GM19324 (cell line): ENCODE measurements around the gene GNG2.

ENCODE experiments used
- ATAC-seq: cut with Tn5 transposase; IDR thresholded peaks from one replicate; pipeline ENCODE4 v1.9.1; 2021; ENCODE audit warnings: mild to moderate bottlenecking, moderate library complexity; ENCODE audit not compliant: unreplicated experiment, low FRiP score

GNG2 gene

DNA sequence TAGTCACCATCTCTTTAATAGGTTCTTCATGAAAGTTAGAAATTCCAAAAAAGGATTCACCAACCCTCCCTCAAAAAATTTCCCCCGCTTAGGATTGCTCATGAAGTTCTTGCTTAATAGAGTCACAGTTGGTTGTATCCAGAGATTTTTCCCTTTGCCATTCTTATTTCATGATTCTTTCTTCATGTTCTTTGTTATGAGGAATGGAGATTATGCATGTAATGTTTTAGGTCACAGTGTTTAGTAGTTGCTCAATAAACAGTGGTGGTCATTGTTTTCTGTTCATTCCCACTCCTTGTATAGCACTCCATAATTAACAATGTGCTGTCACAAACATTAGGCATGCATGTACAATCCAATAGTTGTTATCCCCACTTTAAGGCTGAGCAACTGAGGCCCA is 77.7 kb downstream of the GNG2 start:
- no peak for ATAC-seq

GRCh38 chr14:51938821-51939220 is 78.4 kb downstream of the GNG2 start:
- no peak for ATAC-seq

DNA sequence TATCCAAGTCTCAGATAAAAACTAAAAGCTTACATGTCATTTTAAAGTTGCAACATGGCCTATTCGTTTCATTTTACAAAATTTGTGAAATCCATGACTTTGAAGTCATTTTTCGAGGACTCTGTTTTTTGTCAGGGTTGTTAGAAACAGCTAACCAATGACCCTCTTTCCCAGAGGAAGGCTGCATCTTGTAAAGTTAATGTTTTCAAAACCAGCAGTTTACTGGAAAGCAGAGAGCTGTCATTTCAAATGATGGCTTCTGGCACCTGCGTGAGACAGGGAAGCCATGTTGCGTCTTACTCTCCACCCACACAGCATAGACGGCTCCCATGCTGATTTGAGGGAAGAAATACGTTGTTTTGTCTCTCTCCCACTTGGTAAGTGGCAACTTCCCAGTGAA is 78.8 kb downstream of the GNG2 start:
- ATAC-seq = no peak

DNA sequence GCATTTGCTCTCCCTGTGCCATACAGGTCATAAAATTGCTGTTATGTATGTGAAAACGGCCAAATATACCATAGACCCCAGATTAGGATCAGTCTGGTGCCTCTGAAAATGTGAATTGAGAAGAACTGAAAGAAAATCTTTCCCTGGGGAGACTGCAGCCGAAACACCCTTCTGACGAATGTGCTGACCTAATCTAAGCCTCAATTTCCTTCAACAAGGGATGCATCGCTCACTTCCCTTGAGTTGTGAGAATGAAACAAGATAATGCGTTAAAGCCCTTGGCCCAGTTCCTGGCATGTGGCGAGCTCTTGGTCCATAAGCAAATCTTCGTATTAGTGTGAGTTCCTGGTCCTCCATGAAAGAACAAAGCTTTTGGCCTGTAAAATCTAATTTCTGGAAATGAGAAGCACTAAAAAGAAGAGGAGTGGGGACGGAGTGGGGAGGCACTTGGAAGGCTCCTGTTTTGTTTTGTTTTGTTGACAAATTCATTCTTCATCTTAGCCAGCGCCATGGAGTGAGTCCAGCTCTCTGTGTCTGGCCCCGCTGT is 79.4 kb downstream of the GNG2 start:
- ATAC-seq = no peak

DNA sequence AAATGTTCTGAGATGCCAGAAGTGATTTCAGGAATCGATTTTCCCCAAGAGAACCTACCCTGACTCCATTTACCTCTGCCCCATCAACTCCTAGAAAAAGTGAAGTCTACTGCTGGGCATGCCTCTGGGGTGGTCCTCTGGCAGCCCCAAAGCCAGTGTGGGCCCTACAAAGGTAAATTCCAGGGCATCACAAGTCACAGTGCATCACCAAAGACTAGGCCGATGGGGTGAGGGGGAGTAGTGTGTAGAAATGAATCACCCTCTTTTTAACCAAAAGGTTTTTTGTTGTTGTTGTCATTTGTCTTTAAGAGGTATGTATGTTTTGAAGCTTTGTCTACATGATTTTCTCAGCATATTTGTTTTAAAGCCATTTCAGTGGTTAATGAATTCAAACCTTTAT is 82.6 kb downstream of the GNG2 start:
- ATAC-seq = no peak

DNA sequence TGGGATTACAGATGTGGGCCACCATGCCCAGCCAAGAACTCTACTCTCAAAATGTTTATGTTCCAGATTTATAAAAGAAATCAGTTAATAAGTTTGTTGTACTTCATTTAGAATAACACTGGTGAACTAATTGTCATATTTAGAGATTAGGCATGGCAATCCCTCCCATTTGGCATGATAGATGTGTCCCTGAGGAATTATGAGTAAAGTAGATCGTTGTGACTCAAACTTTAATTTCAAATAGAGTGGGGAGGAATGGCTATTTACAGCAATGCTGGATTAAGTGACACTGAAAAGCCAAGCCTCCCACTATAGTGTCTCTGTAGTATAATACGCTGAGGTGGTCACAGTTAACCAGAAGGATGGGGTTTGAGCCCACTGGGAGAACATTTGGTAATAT is 89.6 kb downstream of the GNG2 start:
- ATAC-seq = no peak

GRCh38 chr14:51951656-51952055 is 91.2 kb downstream of the GNG2 start:
- ATAC-seq = no peak

- ATAC-seq = no peak
Measured at GRCh38 chr14:51954031-51954430, 93.6 kb downstream of the GNG2 start.

- no peak for ATAC-seq
Measured at GRCh38 chr14:51954657-51955056, 94.2 kb downstream of the GNG2 start.

GRCh38 chr14:51957950-51958349 is 97.5 kb downstream of the GNG2 start:
- no peak for ATAC-seq

DNA sequence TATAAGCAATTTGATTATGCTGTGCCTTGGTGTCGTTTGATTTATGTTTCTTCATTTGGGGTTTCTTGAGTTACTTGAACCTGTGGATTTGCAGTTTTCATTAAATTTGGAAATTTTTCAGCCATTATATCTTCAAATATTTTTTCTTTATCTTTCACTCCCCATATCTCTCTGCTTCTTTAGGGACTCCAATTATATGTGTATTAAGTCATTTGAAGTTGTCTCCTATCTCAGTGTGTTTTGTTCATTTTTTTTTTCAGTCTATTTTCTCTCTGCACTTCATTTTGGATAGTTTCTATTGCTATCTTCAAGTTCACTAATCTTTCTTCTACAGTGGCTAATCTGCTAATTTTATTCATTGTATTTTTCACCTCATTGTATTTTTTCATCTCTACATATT is 99.5 kb downstream of the GNG2 start:
- no peak for ATAC-seq

- no peak for ATAC-seq
Measured at GRCh38 chr14:51960866-51961265, 100.5 kb downstream of the GNG2 start.

GRCh38 chr14:51962711-51963110 is 102.3 kb downstream of the GNG2 start:
- no peak for ATAC-seq

DNA sequence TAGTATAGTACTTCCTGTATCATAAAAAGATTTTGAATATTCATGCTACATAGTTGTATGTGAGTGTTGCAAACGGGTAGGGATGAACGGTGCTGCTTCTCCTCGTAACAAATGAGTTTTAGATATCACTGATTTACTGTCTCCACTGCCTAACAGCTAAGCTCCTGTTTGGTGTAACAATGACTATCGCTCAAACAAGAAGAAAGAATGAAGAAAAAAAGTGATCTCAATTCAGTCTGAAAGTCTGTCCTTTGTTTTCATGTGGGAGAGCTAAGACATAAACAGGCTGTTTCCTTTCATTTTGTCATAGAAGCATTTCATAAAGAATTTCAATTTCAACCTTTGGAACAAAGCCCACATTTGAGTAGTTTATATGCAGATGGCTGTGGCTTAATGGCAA is 102.9 kb downstream of the GNG2 start:
- ATAC-seq = no peak

DNA sequence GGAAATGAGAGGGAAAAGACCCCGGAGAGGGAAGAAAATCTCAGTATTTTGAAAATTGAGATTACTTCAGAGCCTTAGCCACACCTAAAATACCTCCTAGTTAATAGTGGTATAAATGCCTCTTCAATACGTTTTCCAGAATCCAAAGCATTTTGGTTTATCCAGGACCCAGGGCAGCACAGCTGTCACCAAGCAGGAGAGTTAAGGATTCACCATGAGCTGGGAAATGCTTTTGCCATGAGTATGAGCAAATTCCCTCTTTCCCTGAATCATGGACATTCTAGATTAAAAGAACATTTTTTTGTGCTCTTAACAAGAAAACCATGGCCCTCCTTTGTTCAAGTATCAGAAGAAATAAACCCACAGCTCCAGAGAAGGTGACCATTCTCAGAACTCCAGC is 107.1 kb downstream of the GNG2 start:
- no peak for ATAC-seq

DNA sequence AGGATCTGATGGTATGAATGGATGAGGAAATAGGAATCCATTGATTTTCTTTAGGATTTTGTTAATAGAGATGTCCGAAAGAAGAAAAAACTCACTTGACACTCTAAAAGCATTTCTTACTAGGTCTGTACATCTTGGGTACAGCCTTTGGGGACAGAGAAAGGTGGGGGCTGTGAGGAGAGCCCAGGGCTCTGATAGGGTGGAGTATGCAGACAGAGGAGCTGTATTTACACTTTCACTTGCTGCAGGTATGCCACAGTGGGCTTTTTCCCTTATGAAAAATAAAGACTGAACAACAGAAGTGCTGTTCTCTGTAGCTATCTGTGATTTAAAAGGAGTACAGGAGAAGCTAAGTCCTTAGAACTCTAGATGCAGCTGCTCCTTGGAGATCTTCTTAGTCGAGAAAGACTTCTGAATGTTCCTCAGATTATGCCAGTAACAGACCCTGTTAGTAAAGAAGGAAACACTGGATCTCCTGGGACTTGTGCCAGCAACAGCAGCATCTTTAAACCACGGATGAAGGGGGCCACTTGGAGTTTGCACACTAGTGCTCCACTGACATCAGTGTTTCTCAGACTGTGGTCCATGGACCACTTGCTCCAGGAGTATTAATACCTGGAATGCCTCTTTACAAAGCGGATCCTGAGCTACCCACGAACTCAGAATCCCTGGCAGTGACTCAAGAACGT is 109.6 kb downstream of the GNG2 start:
- ATAC-seq = no peak

DNA sequence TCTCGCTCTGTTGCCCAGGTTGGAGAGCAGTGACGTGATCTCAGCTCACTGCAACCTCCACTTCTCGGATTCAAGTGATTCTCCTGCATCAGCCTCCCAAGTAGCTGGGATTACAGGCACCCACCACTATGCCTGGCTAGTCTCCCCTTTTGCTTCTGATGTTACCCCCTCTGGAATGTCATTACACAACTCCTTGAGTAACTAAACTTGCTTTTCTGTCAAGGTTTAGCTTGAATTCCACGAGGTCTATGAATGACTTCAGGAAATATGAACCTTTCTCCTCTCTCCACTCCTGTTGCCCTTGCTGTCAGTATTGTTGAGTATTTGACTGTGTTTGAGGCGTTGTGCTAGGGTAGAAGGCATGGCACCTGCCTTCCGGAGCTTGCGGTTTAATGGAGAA is 112.2 kb downstream of the GNG2 start:
- ATAC-seq = no peak

DNA sequence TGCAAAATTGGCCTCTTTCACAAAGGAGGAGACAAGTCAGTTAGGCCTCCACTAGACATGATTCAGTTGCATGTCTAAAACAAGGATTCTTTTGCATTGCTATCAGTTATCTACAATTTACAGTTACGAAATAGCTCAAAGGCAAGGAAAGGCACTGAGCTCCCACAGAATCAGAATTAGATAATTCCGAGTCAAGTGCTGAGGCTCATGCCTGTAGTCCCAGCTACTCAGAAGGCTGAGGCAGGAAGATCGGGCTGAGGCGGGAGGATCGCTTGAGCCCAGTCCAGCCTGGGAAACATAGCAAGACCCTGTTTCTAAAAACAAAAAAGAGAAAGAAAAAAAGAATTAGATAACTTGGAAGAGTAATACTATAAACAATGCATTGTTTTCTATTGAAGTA is 116.7 kb downstream of the GNG2 start:
- ATAC-seq = no peak

DNA sequence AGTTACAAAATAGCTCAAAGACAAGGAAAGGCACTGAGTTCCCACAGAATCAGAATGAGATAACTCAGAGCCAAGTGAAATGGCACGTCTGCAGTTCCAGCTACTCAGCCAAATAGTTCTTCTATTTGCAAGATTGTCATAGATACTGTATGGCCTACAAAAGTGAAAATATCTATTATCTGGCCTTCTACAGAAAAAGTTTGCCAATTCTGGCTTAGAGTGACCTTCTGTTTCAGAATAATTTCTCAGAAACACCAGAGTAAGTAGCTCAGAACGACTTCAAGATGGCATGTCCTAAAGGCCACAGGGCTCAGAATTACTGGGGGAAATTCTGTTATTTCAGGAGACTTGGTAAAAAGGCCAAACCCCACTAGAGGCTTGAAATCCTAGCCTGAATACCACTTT is 118.3 kb downstream of the GNG2 start:
- no peak for ATAC-seq

DNA sequence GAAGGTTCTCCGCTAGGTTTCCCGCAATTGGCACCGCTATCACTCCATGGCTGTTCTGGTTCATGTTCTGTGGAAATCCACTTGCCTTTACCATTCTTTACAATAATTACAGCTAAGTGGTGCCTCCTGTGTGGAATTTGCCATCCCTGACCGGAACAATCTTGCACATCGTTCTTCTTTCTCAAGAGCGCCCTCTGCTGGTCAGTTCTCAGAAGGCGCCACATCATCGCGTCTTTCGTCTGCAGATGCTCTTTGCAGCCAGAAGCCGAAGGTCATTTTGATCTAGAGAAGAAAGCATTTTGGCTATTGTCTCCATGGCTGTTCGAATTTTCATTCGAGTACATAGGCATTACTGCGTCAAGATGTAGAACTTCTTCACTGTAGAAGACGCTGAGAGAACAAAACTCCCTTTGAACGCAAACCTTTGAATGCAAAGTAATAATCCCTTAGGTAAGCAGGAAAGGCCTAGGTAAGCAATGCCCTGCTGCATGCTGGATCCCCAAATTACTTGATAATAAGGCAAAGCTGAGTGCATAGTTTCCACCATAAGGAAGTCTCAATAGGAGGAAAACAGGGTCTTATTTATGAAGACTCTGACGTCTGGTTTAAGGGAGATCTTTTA is 118.8 kb downstream of the GNG2 start:
- no peak for ATAC-seq

DNA sequence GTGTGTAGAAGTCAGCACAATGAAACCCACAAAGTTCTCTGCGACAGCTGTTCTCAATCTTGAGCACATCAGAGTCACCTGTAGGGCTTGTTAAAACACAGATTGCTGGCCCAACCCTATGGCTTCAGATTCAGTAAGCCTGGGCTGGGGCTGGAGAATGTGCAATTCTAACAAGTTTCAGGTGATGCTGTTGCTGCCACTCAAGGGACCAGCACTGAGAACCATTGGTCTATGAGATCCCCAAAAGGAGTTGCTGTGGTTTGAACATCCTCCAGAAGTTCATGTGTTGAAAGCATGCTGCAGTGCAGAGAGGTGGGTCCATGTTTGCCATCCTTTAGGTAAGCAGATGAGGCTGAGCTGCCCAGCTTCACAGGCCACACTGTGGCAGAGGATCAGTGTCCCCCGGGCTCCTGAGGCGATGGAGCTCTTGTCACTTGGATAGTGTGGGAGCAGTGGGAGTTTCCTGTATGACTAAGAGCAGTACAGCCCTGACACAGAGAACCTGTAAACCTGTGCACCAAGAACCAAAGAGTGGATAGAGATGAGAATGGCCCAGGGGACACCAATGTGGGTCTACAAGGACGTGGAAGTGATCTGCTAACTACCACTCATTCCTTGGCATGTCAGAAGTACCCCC is 120.9 kb downstream of the GNG2 start:
- no peak for ATAC-seq

DNA sequence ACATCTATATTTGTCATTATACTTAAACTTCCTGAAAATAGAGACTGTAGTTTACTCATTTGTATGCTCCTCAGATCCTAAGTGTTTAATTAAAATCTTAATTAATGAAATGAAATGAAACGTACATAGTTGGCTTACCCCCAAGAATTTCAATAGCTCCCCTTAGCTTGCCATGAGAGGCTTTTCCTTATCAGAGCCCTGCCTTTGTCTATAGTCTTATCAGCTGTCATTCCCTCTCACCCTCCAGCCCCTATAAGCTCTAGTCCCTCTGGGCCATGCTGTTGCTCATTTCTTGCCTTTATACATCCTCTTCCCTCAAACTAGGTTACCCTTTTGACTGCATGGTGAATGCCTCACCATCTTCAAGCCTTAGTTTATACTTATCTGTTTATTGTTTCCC is 127.8 kb downstream of the GNG2 start:
- no peak for ATAC-seq
